PC-3 (cell line): Measurements from ENCODE around the gene TNFAIP8L3. TPM values are rescaled to one million over a fixed set of nuclear protein-coding genes. Genes with fewer than 3 reads are reported as not detected.

Experiments
- ATAC-seq: fragments of 200-7000 bp; cut with Tn5 transposase; 2 replicates; pipeline ENCODE4 v1.9.1; 2020; ENCODE audit warnings: mild to moderate bottlenecking, moderate library complexity
- BruUV-seq: library from RNA; stranded (reverse); fragments of 400-500 nt; replicated peaks from 2 replicates; lab custom pipeline; 2021; lab: Mats Ljungman, UMichigan
- CTCF ChIA-PET: fragments of 300-600 bp; sonication (Branson Sonifier 250); formaldehyde crosslinking; loops from one replicate; lab custom pipeline; 2022; ENCODE audit warnings: antibody characterized with exemption; lab: Charles Lee
- POLR2A ChIA-PET: fragments of 300-600 bp; sonication (Branson Sonifier 250); formaldehyde crosslinking; loops from one replicate; lab custom pipeline; 2022; ENCODE audit warnings: antibody characterized with exemption; ENCODE audit not compliant: unreplicated experiment; lab: Charles Lee
- DNase-seq: peaks from one replicate; pipeline ENCODE4 v3.0.0-alpha.2; 2015
- H2AFZ ChIP-seq: fragments of 300-600 bp; sonication (generic); 2 replicates; pipeline ENCODE4 v1.6.0; 2016; ENCODE audit warnings: antibody characterized with exemption, low read length
- H3F3A ChIP-seq: fragments of 300-600 bp; sonication (generic); one replicate; pipeline ENCODE4 v1.6.0; 2017; ENCODE audit warnings: antibody characterized with exemption, low read length, control low read depth, mild to moderate bottlenecking; ENCODE audit not compliant: unreplicated experiment
- H3K27ac ChIP-seq: fragments of 300-600 bp; sonication (generic); 2 replicates; pipeline ENCODE4 v1.5.1; 2016; ENCODE audit warnings: mild to moderate bottlenecking, low read length
- H3K27me3 ChIP-seq: fragments of 300-600 bp; sonication (generic); 2 replicates; pipeline ENCODE4 v1.6.1; 2016; ENCODE audit warnings: low read length, mixed read lengths
- H3K36me3 ChIP-seq: fragments of 300-600 bp; sonication (generic); 2 replicates; pipeline ENCODE4 v1.6.1; 2016; ENCODE audit warnings: low read depth, mixed run types, low read length, mixed read lengths
- H3K4me1 ChIP-seq: fragments of 300-600 bp; sonication (generic); 2 replicates; pipeline ENCODE4 v1.5.1; 2016; ENCODE audit warnings: low read length; ENCODE audit not compliant: insufficient read depth
- H3K4me2 ChIP-seq: fragments of 300-600 bp; sonication (generic); 2 replicates; pipeline ENCODE4 v1.6.0; 2016; ENCODE audit warnings: low read length
- H3K4me3 ChIP-seq: fragments of 300-600 bp; sonication (generic); 2 replicates; pipeline ENCODE4 v1.5.1; 2016; ENCODE audit warnings: mild to moderate bottlenecking, low read length, mixed read lengths
- H3K79me2 ChIP-seq: fragments of 300-600 bp; sonication (generic); 2 replicates; pipeline ENCODE4 v1.6.1; 2017; ENCODE audit warnings: low read length, mixed read lengths
- H3K9ac ChIP-seq: fragments of 300-600 bp; sonication (generic); 2 replicates; pipeline ENCODE4 v1.6.0; 2016; ENCODE audit warnings: mild to moderate bottlenecking, low read length
- H3K9me2 ChIP-seq: fragments of 300-600 bp; sonication (generic); replicated peaks from 2 replicates; pipeline ENCODE4 v1.6.1; 2016; ENCODE audit warnings: mixed run types, low read length, mixed read lengths
- H3K9me3 ChIP-seq: fragments of 300-600 bp; sonication (generic); 2 replicates; pipeline ENCODE4 v1.6.1; 2016; ENCODE audit warnings: low read length, mixed read lengths
- H4K20me1 ChIP-seq: fragments of 300-600 bp; sonication (generic); 2 replicates; pipeline ENCODE4 v1.6.1; 2016; ENCODE audit warnings: low read length, mixed read lengths
- EZH2 ChIP-seq: fragments of 300-600 bp; sonication (generic); IDR thresholded peaks from one replicate; pipeline ENCODE4 v1.6.1; 2017; ENCODE audit warnings: antibody characterized with exemption, mild to moderate bottlenecking, low read length; ENCODE audit not compliant: unreplicated experiment
- EZH2phosphoT487 ChIP-seq: fragments of 300-600 bp; sonication (generic); IDR thresholded peaks from 2 replicates; pipeline ENCODE4 v1.6.1; 2018; ENCODE audit warnings: mild to moderate bottlenecking, antibody characterized with exemption, low read length, borderline replicate concordance
- intact Hi-C: fragments of 100-400 bp; cut with micrococcal nuclease; formaldehyde crosslinking; loops from 2 replicates; pipeline ENCODE4 v1.9.0; 2023
- total RNA-seq: library from RNA; depleted of rRNA; stranded (reverse); fragments of >200 nt; gene quantifications from 2 replicates; pipeline ENCODE4 v1.2.3, GENCODE V29; 2014
- TF ChIP-seq, protein P1 (sequence below): fragments of 300-600 bp; sonication (generic); conservative IDR thresholded peaks from 2 replicates; pipeline ENCODE4 v1.5.1; 2017; ENCODE audit warnings: antibody characterized with exemption, low read depth, mild to moderate bottlenecking, low read length

Gene TNFAIP8L3
- total RNA-seq, 1 experiment from 2014 or later: not detected

DNA sequence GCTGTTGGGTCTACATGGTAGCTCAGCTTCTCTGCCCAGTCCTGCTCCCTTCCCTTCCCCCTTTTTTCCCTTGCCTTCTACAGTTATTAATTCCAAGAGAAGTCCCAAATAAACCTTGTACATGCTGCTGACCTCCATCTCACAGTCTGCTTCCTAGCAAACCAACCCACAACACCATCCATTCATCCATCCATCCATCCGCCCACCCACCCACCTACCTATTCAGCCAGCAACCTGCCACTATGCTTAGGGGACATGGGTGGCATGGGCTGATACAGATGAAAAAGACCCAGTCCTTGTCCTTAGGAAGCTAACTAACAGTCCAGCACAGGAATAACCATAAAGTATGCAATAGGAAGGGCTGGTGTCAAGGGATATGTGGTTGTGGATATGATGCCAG is 5.7 kb downstream of the TNFAIP8L3 start:
- H3K36me3 ChIP-seq: no peaks in the 10 kb centered on the region
- H2AFZ ChIP-seq: no peak overlapping the region
- no peaks in the 10 kb centered on the region for H3K79me2 ChIP-seq
- H3K9me2 ChIP-seq: no peaks in the 10 kb centered on the region
- intact Hi-C loops: no loop called here
- H3K4me2 ChIP-seq: no peak overlapping the region
- POLR2A ChIA-PET: no interaction called here
- no peak overlapping the region for H3K9ac ChIP-seq
- no peak for DNase-seq
- H3K27me3 ChIP-seq: peaks cover 4% of the 10 kb centered on the region; the same call in 1 of the 2 replicates
- no peaks in the 10 kb centered on the region for H3F3A ChIP-seq
- TF ChIP-seq EZH2phosphoT487 (no peak), EZH2 (no peak)
- TF ChIP-seq, protein P1, sequence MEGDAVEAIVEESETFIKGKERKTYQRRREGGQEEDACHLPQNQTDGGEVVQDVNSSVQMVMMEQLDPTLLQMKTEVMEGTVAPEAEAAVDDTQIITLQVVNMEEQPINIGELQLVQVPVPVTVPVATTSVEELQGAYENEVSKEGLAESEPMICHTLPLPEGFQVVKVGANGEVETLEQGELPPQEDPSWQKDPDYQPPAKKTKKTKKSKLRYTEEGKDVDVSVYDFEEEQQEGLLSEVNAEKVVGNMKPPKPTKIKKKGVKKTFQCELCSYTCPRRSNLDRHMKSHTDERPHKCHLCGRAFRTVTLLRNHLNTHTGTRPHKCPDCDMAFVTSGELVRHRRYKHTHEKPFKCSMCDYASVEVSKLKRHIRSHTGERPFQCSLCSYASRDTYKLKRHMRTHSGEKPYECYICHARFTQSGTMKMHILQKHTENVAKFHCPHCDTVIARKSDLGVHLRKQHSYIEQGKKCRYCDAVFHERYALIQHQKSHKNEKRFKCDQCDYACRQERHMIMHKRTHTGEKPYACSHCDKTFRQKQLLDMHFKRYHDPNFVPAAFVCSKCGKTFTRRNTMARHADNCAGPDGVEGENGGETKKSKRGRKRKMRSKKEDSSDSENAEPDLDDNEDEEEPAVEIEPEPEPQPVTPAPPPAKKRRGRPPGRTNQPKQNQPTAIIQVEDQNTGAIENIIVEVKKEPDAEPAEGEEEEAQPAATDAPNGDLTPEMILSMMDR: no peak
- 0 out of 2 replicates have a peak, but pooled peaks cover 10% of the 10 kb centered on the region for H3K4me1 ChIP-seq
- no peaks in the 10 kb centered on the region for H3K9me3 ChIP-seq
- no peaks in the 10 kb centered on the region for H4K20me1 ChIP-seq
- BruUV-seq: no TSS peak
- no peak for ATAC-seq
- no peak overlapping the region for H3K27ac ChIP-seq
- H3K4me3 ChIP-seq: no peak overlapping the region
- CTCF ChIA-PET: no interaction called here

GRCh38 chr15:51088585-51088984 is 6.1 kb downstream of the TNFAIP8L3 start:
- Histone ChIP-seq H3K27ac (no peak overlapping the region), H3F3A (no peaks in the 10 kb centered on the region), H3K4me1 (0 out of 2 replicates have a peak, but pooled peaks cover 12% of the 10 kb centered on the region), H3K4me3 (no peak overlapping the region), H3K79me2 (no peaks in the 10 kb centered on the region), H3K27me3 (peaks cover 4% of the 10 kb centered on the region; the same call in 1 of the 2 replicates), H4K20me1 (no peaks in the 10 kb centered on the region), H3K9me2 (no peaks in the 10 kb centered on the region), H3K4me2 (no peak overlapping the region), H2AFZ (no peak overlapping the region), H3K9ac (no peak overlapping the region), H3K36me3 (no peaks in the 10 kb centered on the region), H3K9me3 (no peaks in the 10 kb centered on the region)
- intact Hi-C loops: no loop called here
- TF ChIP-seq, protein P1: no peak
- TF ChIP-seq EZH2 (no peak), EZH2phosphoT487 (no peak)
- BruUV-seq: no TSS peak
- ChIA-PET CTCF (no interaction called here), POLR2A (no interaction called here)
- ATAC-seq: no peak
- no peak for DNase-seq

- Histone ChIP-seq H3K9me3 (no peaks in the 10 kb centered on the region), H3K27ac (no peak overlapping the region), H3F3A (no peaks in the 10 kb centered on the region), H3K9me2 (no peaks in the 10 kb centered on the region), H2AFZ (no peak overlapping the region), H3K36me3 (no peaks in the 10 kb centered on the region), H3K4me2 (no peak overlapping the region), H3K4me3 (no peak overlapping the region), H3K9ac (no peak overlapping the region), H3K4me1 (0 out of 2 replicates have a peak, but pooled peaks cover 12% of the 10 kb centered on the region), H4K20me1 (no peaks in the 10 kb centered on the region), H3K79me2 (no peaks in the 10 kb centered on the region), H3K27me3 (peaks cover 4% of the 10 kb centered on the region; the same call in 1 of the 2 replicates)
- TF ChIP-seq, protein P1: no peak
- TF ChIP-seq EZH2phosphoT487: no peak
- no peak for TF ChIP-seq EZH2
- DNase-seq (no peak), ATAC-seq (no peak)
- BruUV-seq: no TSS peak
- ChIA-PET POLR2A (no interaction called here), CTCF (no interaction called here)
- intact Hi-C loops: no loop called here
Measured at GRCh38 chr15:51087513-51087912, 7.2 kb downstream of the TNFAIP8L3 start.
